GM12875 (cell line): Measurements from ENCODE around the gene MB21D2.

Experiments
- H3K4me3 ChIP-seq: one replicate; pipeline ENCODE4 v1.5.1; 2011; ENCODE audit warnings: low read depth, low read length, control low read depth
- TF ChIP-seq, protein P1 (sequence below): IDR thresholded peaks from 2 replicates; pipeline ENCODE4 v1.5.1; 2011; ENCODE audit warnings: low read depth, mild to moderate bottlenecking, control low read depth, inconsistent platforms, low read length, moderate library complexity, borderline replicate concordance; ENCODE audit not compliant: insufficient read depth

MB21D2 gene

GRCh38 chr3:192827208-192827607 lies 90.4 kb downstream of the MB21D2 start:
- no peak overlapping the region for H3K4me3 ChIP-seq
- TF ChIP-seq, protein P1, sequence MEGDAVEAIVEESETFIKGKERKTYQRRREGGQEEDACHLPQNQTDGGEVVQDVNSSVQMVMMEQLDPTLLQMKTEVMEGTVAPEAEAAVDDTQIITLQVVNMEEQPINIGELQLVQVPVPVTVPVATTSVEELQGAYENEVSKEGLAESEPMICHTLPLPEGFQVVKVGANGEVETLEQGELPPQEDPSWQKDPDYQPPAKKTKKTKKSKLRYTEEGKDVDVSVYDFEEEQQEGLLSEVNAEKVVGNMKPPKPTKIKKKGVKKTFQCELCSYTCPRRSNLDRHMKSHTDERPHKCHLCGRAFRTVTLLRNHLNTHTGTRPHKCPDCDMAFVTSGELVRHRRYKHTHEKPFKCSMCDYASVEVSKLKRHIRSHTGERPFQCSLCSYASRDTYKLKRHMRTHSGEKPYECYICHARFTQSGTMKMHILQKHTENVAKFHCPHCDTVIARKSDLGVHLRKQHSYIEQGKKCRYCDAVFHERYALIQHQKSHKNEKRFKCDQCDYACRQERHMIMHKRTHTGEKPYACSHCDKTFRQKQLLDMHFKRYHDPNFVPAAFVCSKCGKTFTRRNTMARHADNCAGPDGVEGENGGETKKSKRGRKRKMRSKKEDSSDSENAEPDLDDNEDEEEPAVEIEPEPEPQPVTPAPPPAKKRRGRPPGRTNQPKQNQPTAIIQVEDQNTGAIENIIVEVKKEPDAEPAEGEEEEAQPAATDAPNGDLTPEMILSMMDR = no peak

DNA sequence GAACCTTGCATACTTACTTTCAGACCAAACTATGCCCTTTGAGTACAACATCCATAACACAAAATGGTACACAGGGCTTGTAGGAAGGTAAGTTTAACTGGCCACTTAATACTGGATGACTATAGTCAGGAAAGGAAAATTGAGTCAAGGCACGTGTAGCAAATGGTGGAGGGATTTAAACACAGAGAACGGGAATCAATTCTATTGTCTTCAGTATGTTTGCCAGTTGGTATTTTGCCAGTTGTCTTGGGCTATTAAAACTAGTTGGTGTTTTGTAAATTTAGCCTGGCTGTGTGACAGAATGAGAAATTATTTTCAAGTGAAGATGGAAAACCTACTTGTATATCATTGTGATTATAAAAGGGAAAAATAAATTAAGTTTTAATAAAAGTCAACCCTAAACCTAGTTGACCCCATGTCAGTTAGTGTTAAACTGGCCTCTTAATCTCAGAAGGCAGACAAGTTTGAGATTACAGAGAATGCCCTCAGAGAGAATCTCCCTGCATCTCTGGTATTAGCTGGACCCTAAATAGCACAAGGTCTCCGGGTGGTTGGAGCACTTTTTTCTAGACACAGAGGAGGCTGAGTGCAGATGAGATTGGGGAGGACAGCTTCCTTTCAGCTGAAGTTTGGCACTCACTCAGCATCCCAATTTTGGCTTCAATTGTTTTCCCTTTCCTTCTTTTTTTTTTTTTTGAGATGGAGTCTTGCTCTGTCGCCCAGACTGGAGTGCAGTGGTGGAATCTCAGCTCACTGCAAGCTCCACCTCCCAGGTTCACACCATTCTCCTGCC lies 91.2 kb downstream of the MB21D2 start:
- no peak overlapping the region for H3K4me3 ChIP-seq
- TF ChIP-seq, protein P1 = no peak

DNA sequence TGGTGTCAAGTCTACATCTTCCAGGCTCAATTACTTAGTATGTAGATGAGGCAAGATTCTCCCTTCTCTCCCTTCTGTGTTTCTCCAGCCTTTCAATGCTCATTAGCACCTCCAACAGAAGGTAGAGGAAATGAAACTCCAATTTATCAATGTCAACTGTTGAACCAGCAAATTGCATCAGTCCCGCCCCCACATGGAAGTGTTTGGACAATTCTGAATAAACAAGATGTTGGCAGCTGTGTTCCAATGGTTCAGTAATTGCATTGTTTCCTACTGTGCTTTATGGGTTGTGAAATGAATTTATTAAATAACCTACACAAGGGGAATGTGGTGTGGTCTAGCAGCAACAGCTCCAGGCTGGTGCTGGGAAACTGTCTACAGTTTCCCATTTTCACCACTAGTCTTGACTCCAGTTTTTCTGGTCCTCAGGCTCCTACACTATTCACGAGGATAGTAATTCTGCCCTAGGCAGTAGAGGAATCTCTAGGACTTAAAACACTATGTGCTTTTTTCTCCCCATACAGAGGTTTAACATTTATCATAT lies 91.9 kb downstream of the MB21D2 start:
- TF ChIP-seq, protein P1 = no peak

GRCh38 chr3:192825216-192825615 lies 92.4 kb downstream of the MB21D2 start:
- TF ChIP-seq, protein P1 = no peak

More for the DNA sequence above, 91.9 kb downstream of the MB21D2 start:
- no peak overlapping the region for H3K4me3 ChIP-seq

DNA sequence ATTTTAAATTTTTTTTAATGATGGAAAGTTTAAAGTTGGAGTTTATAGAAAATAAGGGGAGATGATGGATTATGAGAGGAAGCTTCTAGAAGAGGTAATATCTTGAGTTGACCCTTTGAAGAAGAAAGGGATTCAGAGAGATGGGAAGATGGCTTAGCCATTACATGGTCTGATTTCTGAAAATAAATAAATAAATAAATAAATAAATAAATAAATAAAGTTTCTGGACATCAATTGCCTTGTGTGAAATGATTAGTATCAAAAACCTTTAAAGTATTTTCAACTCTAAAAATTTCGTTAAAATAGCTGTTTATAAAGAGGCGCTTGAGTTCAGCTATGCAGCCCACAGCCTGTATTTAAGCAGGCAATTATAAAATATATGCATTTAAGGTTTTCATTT lies 93.3 kb downstream of the MB21D2 start:
- TF ChIP-seq, protein P1 = no peak
- H3K4me3 ChIP-seq = no peak overlapping the region

More at GRCh38 chr3:192825216-192825615, 92.4 kb downstream of the MB21D2 start:
- H3K4me3 ChIP-seq = no peak overlapping the region

DNA sequence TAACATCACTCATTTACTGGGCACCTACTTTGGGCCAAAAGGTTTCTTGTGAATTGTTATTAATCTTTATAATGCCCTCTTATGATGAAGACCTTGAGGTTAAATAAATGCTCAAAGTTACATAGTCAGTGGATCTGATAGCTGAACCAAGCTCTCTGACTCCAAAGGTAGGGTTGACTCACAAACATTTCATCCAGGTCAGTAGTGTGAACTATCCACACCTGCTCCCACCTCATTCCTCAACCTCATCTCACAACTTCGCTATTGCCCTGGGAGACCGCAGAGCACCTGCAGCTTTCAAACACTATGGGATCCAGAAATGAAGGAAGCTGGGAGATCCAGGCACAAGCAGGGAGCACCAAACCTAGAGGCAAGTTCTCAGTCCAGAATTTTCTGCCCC lies 96.5 kb downstream of the MB21D2 start:
- no peak overlapping the region for H3K4me3 ChIP-seq
- TF ChIP-seq, protein P1 = no peak

- TF ChIP-seq, protein P1 = no peak
- no peak overlapping the region for H3K4me3 ChIP-seq
Measured at GRCh38 chr3:192820161-192820560, 97.5 kb downstream of the MB21D2 start.
